Uterus (tissue), 4 donors: ENCODE results near the gene HLA-DRA. TPM values are rescaled to one million over a fixed set of nuclear protein-coding genes. Genes with fewer than 3 reads are reported as not detected.

Experiments used
- DNase-seq, 2 donors: peaks; one replicate each; pipeline ENCODE4 v3.0.0-alpha.2; 2019 to 2020
- H3K27ac ChIP-seq, 2 donors: fragments of 200-600 bp; sonication (generic); 1 replicate in 1 of 2; 2 replicates in 1 of 2; pipeline ENCODE4 v1.5.1; 2016 to 2018
- H3K27me3 ChIP-seq, 2 donors: fragments of 200-600 bp; sonication (generic); one replicate each; pipeline ENCODE4 v1.5.1; 2018 to 2019; ENCODE audit warnings: control low read depth in 1 of 2
- H3K36me3 ChIP-seq, 2 donors: fragments of 200-600 bp; sonication (generic); one replicate each; pipeline ENCODE4 v1.5.1; 2019; ENCODE audit warnings: control low read depth in 1 of 2
- H3K4me1 ChIP-seq, 2 donors: fragments of 200-600 bp; sonication (generic); one replicate each; pipeline ENCODE4 v1.5.1; 2018 to 2019; ENCODE audit warnings: control low read depth in 1 of 2
- H3K4me3 ChIP-seq, 2 donors: fragments of 200-600 bp; sonication (generic); 1 replicate in 1 of 2; 2 replicates in 1 of 2; pipeline ENCODE4 v1.5.1; 2018 to 2019; ENCODE audit warnings: mild to moderate bottlenecking in 1 of 2
- H3K9me3 ChIP-seq, 2 donors: fragments of 200-600 bp; sonication (generic); one replicate each; pipeline ENCODE4 v1.5.1; 2019; ENCODE audit warnings: control low read depth in 1 of 2
- CTCF ChIP-seq, 4 experiments: fragments of 200-600 bp in 2 of 4; fragments of 450-650 bp in 2 of 4; sonication (generic) in 2 of 4; IDR thresholded peaks; one replicate each; pipeline ENCODE4 v1.5.1; 2016 to 2019; ENCODE audit warnings: antibody characterized with exemption in 4 of 4, mild to moderate bottlenecking in 2 of 4, moderate library complexity in 1 of 4
- POLR2A ChIP-seq, 2 donors: fragments of 450-650 bp; IDR thresholded peaks; one replicate each; pipeline ENCODE4 v1.6.1; 2016; ENCODE audit warnings: antibody characterized with exemption in 2 of 2, mild to moderate bottlenecking in 1 of 2, moderate library complexity in 1 of 2
- intact Hi-C: fragments of 100-400 bp; cut with DNase I; formaldehyde crosslinking; loops from one replicate; pipeline ENCODE4 v1.15.1; 2023; ENCODE audit warnings: low total_unique reads
- total RNA-seq, 4 donors: library from RNA; depleted of rRNA in 3 of 4; stranded (reverse); fragments of >200 nt in 3 of 4; gene quantifications; one replicate each; pipeline versions ENCODE4 v1.1.0 to v1.2.4, GENCODE V29; 2014 to 2023
- donor health status: DM: yes; HTN: yes; CAD: no.

Gene HLA-DRA
- total RNA-seq, 4 donors from 2014 or later = 130 to 356 (median 227) TPM

GRCh38 chr6:32424589-32425300, 14.9 kb upstream of the HLA-DRA start:
- DNase-seq = no peak
- no peaks in the 10 kb centered on the region for H3K4me1 ChIP-seq
- no peaks in the 10 kb centered on the region for H3K27me3 ChIP-seq
- intact Hi-C loops = no loop called here
- H3K4me3 ChIP-seq = no peak overlapping the region
- no peak for TF ChIP-seq POLR2A (IDR thresholded peaks at IDR 0.05)
- TF ChIP-seq CTCF (IDR thresholded peaks at IDR 0.05) = no peak
- H3K27ac ChIP-seq = no peak overlapping the region
- H3K36me3 ChIP-seq = no peaks in the 10 kb centered on the region
- H3K9me3 ChIP-seq = no peaks in the 10 kb centered on the region

GRCh38 chr6:32426338-32426737, 13.3 kb upstream of the HLA-DRA start:
- no peak for TF ChIP-seq POLR2A (IDR thresholded peaks at IDR 0.05)
- no peak for TF ChIP-seq CTCF (IDR thresholded peaks at IDR 0.05)
- intact Hi-C loops = no loop called here
- Histone ChIP-seq H3K4me1 (no peaks in the 10 kb centered on the region), H3K4me3 (no peak overlapping the region), H3K9me3 (no peaks in the 10 kb centered on the region), H3K27me3 (no peaks in the 10 kb centered on the region), H3K27ac (no peak overlapping the region), H3K36me3 (no peaks in the 10 kb centered on the region)
- DNase-seq = no peak

GRCh38 chr6:32427218-32427617, 12.5 kb upstream of the HLA-DRA start:
- Histone ChIP-seq H3K27ac (no peak overlapping the region), H3K27me3 (no peaks in the 10 kb centered on the region), H3K9me3 (no peaks in the 10 kb centered on the region), H3K4me1 (no peaks in the 10 kb centered on the region), H3K4me3 (no peak overlapping the region), H3K36me3 (no peaks in the 10 kb centered on the region)
- intact Hi-C loops = no loop called here
- no peak for TF ChIP-seq POLR2A (IDR thresholded peaks at IDR 0.05)
- TF ChIP-seq CTCF (IDR thresholded peaks at IDR 0.05) = no peak
- DNase-seq = no peak

- intact Hi-C loops = no loop called here
- H3K4me3 ChIP-seq = no peak overlapping the region
- no peak overlapping the region for H3K27ac ChIP-seq
- no peak for DNase-seq
- H3K9me3 ChIP-seq = no peaks in the 10 kb centered on the region
- H3K36me3 ChIP-seq = no peaks in the 10 kb centered on the region
- TF ChIP-seq POLR2A (IDR thresholded peaks at IDR 0.05) (no peak), CTCF (IDR thresholded peaks at IDR 0.05) (no peak)
- no peaks in the 10 kb centered on the region for H3K4me1 ChIP-seq
- no peaks in the 10 kb centered on the region for H3K27me3 ChIP-seq
Observed at GRCh38 chr6:32427934-32428474, 11.7 kb upstream of the HLA-DRA start.

GRCh38 chr6:32430179-32430578, 9.5 kb upstream of the HLA-DRA start:
- intact Hi-C loops = no loop called here
- no peaks in the 10 kb centered on the region for H3K4me1 ChIP-seq
- no peaks in the 10 kb centered on the region for H3K9me3 ChIP-seq
- TF ChIP-seq POLR2A (IDR thresholded peaks at IDR 0.05) = no peak
- no peak for TF ChIP-seq CTCF (IDR thresholded peaks at IDR 0.05)
- no peak overlapping the region for H3K27ac ChIP-seq
- no peak for DNase-seq
- no peaks in the 10 kb centered on the region for H3K27me3 ChIP-seq
- H3K4me3 ChIP-seq = no peak overlapping the region
- no peaks in the 10 kb centered on the region for H3K36me3 ChIP-seq
